PC-9 (cell line): Measurements from ENCODE around the gene C17orf58.

Source experiments
- CTCF ChIP-seq: fragments of 200-600 bp; sonication (generic); conservative IDR thresholded peaks from 2 replicates; pipeline ENCODE4 v1.6.1; 2017; ENCODE audit warnings: mixed run types, antibody characterized with exemption, mild to moderate bottlenecking, moderate library complexity
- EZH2 ChIP-seq: fragments of 200-600 bp; sonication (generic); IDR thresholded peaks from 2 replicates; pipeline ENCODE4 v1.8.0; 2017; ENCODE audit warnings: antibody characterized with exemption, low read depth

- no peak for TF ChIP-seq CTCF
- TF ChIP-seq EZH2, result no peak
These were observed 40.3 kb upstream of the C17orf58 start for GRCh38 chr17:68036304-68037147.
